ENCODE measurements around the gene DYNC1H1. TPM values are rescaled to one million over a fixed set of nuclear protein-coding genes. Genes with fewer than 3 reads are reported as not detected.

DYNC1H1 gene
- total and polyA plus RNA-seq, 2 of the 13 experiments (the other 11 are each of a cell fraction or from before 2014, with no cell fraction given) = 74.4 to 239 TPM

- CTCF ChIA-PET (ENCODE audit: low intra/inter-chr PET ratio, low total read pairs) = no interaction called here
- POLR2A ChIA-PET = no interaction called here
- no peak for TF ChIP-seq ESRRA (CRISPR knock-in tag; IDR thresholded peaks at IDR 0.05; ENCODE audit: low read depth)
- TF ChIP-seq, protein P1, sequence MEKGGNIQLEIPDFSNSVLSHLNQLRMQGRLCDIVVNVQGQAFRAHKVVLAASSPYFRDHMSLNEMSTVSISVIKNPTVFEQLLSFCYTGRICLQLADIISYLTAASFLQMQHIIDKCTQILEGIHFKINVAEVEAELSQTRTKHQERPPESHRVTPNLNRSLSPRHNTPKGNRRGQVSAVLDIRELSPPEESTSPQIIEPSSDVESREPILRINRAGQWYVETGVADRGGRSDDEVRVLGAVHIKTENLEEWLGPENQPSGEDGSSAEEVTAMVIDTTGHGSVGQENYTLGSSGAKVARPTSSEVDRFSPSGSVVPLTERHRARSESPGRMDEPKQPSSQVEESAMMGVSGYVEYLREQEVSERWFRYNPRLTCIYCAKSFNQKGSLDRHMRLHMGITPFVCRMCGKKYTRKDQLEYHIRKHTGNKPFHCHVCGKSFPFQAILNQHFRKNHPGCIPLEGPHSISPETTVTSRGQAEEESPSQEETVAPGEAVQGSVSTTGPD (CRISPR knock-in tag; IDR thresholded peaks at IDR 0.05) = no peak
- no peak for TF ChIP-seq THAP11 (CRISPR knock-in tag; IDR thresholded peaks at IDR 0.05)
- TF ChIP-seq CCDC6 (CRISPR knock-in tag; IDR thresholded peaks at IDR 0.05) = no peak
- TF ChIP-seq ZNF468 (CRISPR knock-in tag; IDR thresholded peaks at IDR 0.05) = no peak
- no peak for TF ChIP-seq FIP1L1 (IDR thresholded peaks at IDR 0.05; ENCODE audit: borderline replicate concordance, insufficient read depth, low read depth, low read length)
- no peak for TF ChIP-seq SP2 (CRISPR knock-in tag; IDR thresholded peaks at IDR 0.05)
- TF ChIP-seq ZNF598 (CRISPR knock-in tag; IDR thresholded peaks at IDR 0.05; ENCODE audit: borderline replicate concordance) = no peak
- TF ChIP-seq FOXM1 (CRISPR knock-in tag; IDR thresholded peaks at IDR 0.05) = no peak
- TF ChIP-seq, protein P2, sequence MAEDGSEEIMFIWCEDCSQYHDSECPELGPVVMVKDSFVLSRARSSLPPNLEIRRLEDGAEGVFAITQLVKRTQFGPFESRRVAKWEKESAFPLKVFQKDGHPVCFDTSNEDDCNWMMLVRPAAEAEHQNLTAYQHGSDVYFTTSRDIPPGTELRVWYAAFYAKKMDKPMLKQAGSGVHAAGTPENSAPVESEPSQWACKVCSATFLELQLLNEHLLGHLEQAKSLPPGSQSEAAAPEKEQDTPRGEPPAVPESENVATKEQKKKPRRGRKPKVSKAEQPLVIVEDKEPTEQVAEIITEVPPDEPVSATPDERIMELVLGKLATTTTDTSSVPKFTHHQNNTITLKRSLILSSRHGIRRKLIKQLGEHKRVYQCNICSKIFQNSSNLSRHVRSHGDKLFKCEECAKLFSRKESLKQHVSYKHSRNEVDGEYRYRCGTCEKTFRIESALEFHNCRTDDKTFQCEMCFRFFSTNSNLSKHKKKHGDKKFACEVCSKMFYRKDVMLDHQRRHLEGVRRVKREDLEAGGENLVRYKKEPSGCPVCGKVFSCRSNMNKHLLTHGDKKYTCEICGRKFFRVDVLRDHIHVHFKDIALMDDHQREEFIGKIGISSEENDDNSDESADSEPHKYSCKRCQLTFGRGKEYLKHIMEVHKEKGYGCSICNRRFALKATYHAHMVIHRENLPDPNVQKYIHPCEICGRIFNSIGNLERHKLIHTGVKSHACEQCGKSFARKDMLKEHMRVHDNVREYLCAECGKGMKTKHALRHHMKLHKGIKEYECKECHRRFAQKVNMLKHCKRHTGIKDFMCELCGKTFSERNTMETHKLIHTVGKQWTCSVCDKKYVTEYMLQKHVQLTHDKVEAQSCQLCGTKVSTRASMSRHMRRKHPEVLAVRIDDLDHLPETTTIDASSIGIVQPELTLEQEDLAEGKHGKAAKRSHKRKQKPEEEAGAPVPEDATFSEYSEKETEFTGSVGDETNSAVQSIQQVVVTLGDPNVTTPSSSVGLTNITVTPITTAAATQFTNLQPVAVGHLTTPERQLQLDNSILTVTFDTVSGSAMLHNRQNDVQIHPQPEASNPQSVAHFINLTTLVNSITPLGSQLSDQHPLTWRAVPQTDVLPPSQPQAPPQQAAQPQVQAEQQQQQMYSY (CRISPR knock-in tag; IDR thresholded peaks at IDR 0.05) = no peak
- TF ChIP-seq ZXDC (CRISPR knock-in tag; IDR thresholded peaks at IDR 0.05) = no peak
- TF ChIP-seq NONO (IDR thresholded peaks at IDR 0.05) = no peak
- no peak for TF ChIP-seq NONO (CRISPR knock-in tag; conservative IDR thresholded peaks at IDR 0.05)
- TF ChIP-seq NFE2L2 (IDR thresholded peaks at IDR 0.05; ENCODE audit: low read length) = no peak
- no peak for TF ChIP-seq ZNF101 (CRISPR knock-in tag; IDR thresholded peaks at IDR 0.05; ENCODE audit: borderline replicate concordance, low read depth)
- no peak for TF ChIP-seq ATF2 (CRISPR knock-in tag; IDR thresholded peaks at IDR 0.05)
- no peak for TF ChIP-seq ZNF367 (CRISPR knock-in tag; IDR thresholded peaks at IDR 0.05; ENCODE audit: borderline replicate concordance)
Observed at GRCh38 chr14:102026934-102027333, 62.6 kb downstream of the DYNC1H1 start.

More at GRCh38 chr14:102026934-102027333, 62.6 kb downstream of the DYNC1H1 start:
- Histone ChIP-seq H3K4me2 (ENCODE audit: low read depth, low read length) (no peak overlapping the region), H3K36me3 (replicated peaks in 1 of 2; ENCODE audit: control insufficient read depth in 1 of 2, insufficient read depth in 2 of 2, low read length in 2 of 2) (peaks cover 43 to 81% of the 10 kb centered on the region in 2 experiments), H4K20me1 (ENCODE audit: insufficient read depth, low read length) (no peaks in the 10 kb centered on the region; the same call in 1 of the 2 replicates), H3K27me3 (ENCODE audit: control insufficient read depth in 1 of 2, insufficient read depth in 2 of 2, low read length in 2 of 2) (no peaks in the 10 kb centered on the region), H3K4me1 (ENCODE audit: insufficient read depth, low read length) (no peaks in the 10 kb centered on the region; the same call in 1 of the 2 replicates), H3K9me3 (ENCODE audit: low read length) (no peaks in the 10 kb centered on the region), H2AFZ (ENCODE audit: low read length) (no peak overlapping the region), H3K79me2 (ENCODE audit: insufficient read depth, low read length) (no peaks in the 10 kb centered on the region), H3K9ac (ENCODE audit: insufficient read depth, low read depth, low read length) (no peak overlapping the region), H3K27ac (ENCODE audit: extremely low read length, insufficient read depth, low read length) (no peak overlapping the region), H3K4me3 (replicated peaks in 1 of 3; ENCODE audit: insufficient read depth in 1 of 3, low read depth in 2 of 3, low read length in 3 of 3) (no peak overlapping the region)
- ATAC-seq = no peak
- FAIRE-seq = peak; percentile 30
- BruUV-seq (replicated peaks) = no TSS peak
- intact Hi-C loops (cut with micrococcal nuclease; ENCODE audit: unreplicated experiment) (no loop called here), in situ Hi-C loops (cut with HindIII; ENCODE audit: extremely low pct_ligation_motif_present, low pct_unique_long_range_greater_than_20kb) (no loop called here)
- 96% methylated on average over 9 of the region's 9 CpGs for WGBS (ENCODE audit: low lambda C conversion rate)
- DNase-seq (ENCODE audit: low spot score) = no peak
